HCT116 (cell line): ENCODE measurements around the gene PICALM.

Experiments used
- CBX3 ChIP-seq: IDR thresholded peaks from 2 replicates; pipeline ENCODE4 v1.6.1; 2012; ENCODE audit warnings: low read depth
- EGR1 ChIP-seq: IDR thresholded peaks from 2 replicates; pipeline ENCODE4 v1.6.1; 2012; ENCODE audit warnings: low read depth
- ELF1 ChIP-seq: IDR thresholded peaks from 2 replicates; pipeline ENCODE4 v1.6.1; 2012; ENCODE audit warnings: low read depth, borderline replicate concordance
- EZH2 ChIP-seq: fragments of 200-600 bp; sonication (generic); IDR thresholded peaks from 2 replicates; pipeline ENCODE4 v1.6.1; 2017; ENCODE audit warnings: antibody characterized with exemption, mixed run types
- POLR2A ChIP-seq: IDR thresholded peaks from 2 replicates; pipeline ENCODE4 v1.7.0; 2011; ENCODE audit warnings: borderline replicate concordance; ENCODE audit not compliant: insufficient read depth, insufficient read length; ENCODE audit errors: extremely low read depth
- POLR2AphosphoS5 ChIP-seq: IDR thresholded peaks from 2 replicates; pipeline ENCODE4 v1.6.1; 2011; ENCODE audit warnings: mild to moderate bottlenecking, low read depth, low read length, moderate library complexity
- TCF7L2 ChIP-seq: IDR thresholded peaks from 2 replicates; pipeline ENCODE4 v1.7.0; 2011; ENCODE audit warnings: borderline replicate concordance, inconsistent platforms; ENCODE audit not compliant: insufficient read depth, insufficient read length; ENCODE audit errors: extremely low read depth
- YY1 ChIP-seq: IDR thresholded peaks from 2 replicates; pipeline ENCODE4 v1.6.1; 2011; ENCODE audit warnings: low read length, low read depth, moderate library complexity, mild to moderate bottlenecking; ENCODE audit not compliant: insufficient replicate concordance; ENCODE audit errors: extremely low read depth
- TF ChIP-seq, protein P1 (sequence below), 3 experiments: fragments of 200-600 bp in 1 of 3; sonication (generic) in 1 of 3; IDR thresholded peaks in 2 of 3; conservative IDR thresholded peaks in 1 of 3; 2 replicates each; pipeline ENCODE4 v1.5.1; 2012 to 2017; ENCODE audit warnings: low read depth in 2 of 3, low read length in 2 of 3, antibody characterized with exemption in 1 of 3, borderline replicate concordance in 1 of 3, control low read depth in 1 of 3, mild to moderate bottlenecking in 1 of 3, mixed read lengths in 1 of 3, mixed run types in 1 of 3, moderate library complexity in 1 of 3; ENCODE audit not compliant: insufficient read depth in 1 of 3
- TF ChIP-seq, protein P2 (sequence below): IDR thresholded peaks from 2 replicates; pipeline ENCODE4 v1.6.1; 2012

DNA sequence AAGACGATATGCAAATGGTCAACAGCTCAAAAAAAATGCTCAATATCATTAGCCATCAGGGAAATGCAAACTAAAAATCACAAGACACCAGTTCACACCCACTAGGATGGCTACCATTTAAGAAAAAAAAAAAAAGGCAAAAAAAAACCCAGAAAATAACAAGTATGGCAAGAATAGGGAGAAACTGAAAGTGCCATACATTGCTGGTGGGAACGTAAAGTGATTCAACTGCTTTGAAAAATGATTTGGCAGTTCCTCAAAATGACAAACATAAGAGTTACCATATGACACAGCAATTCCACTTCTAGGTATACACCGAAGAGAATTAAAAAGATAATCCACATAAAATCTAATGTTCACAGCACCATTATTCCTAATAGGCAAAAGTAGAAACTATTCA is 47.5 kb downstream of the PICALM start:
- TF ChIP-seq POLR2A (no peak), POLR2AphosphoS5 (no peak), EZH2 (no peak), EGR1 (no peak), TCF7L2 (no peak), YY1 (no peak), ELF1 (no peak), CBX3 (no peak)
- TF ChIP-seq, protein P1, sequence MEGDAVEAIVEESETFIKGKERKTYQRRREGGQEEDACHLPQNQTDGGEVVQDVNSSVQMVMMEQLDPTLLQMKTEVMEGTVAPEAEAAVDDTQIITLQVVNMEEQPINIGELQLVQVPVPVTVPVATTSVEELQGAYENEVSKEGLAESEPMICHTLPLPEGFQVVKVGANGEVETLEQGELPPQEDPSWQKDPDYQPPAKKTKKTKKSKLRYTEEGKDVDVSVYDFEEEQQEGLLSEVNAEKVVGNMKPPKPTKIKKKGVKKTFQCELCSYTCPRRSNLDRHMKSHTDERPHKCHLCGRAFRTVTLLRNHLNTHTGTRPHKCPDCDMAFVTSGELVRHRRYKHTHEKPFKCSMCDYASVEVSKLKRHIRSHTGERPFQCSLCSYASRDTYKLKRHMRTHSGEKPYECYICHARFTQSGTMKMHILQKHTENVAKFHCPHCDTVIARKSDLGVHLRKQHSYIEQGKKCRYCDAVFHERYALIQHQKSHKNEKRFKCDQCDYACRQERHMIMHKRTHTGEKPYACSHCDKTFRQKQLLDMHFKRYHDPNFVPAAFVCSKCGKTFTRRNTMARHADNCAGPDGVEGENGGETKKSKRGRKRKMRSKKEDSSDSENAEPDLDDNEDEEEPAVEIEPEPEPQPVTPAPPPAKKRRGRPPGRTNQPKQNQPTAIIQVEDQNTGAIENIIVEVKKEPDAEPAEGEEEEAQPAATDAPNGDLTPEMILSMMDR (IDR thresholded peaks at IDR 0.05 in 2 of 3, conservative IDR thresholded peaks at IDR 0.05 in 1 of 3; ENCODE audit: borderline replicate concordance in 1 of 3, insufficient read depth in 1 of 3, low read depth in 2 of 3, low read length in 2 of 3), result no peak
- TF ChIP-seq, protein P2, sequence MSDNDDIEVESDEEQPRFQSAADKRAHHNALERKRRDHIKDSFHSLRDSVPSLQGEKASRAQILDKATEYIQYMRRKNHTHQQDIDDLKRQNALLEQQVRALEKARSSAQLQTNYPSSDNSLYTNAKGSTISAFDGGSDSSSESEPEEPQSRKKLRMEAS, result no peak
